Mesodermal cell (in vitro differentiated cells): Measurements from ENCODE around the gene CEBPA.

Experiments used
- H3K27ac ChIP-seq: 2 replicates; pipeline ENCODE4 v1.7.0; 2013; ENCODE audit warnings: mild to moderate bottlenecking, low read depth, low read length, moderate library complexity; ENCODE audit not compliant: severe bottlenecking
- H3K36me3 ChIP-seq: 2 replicates; pipeline ENCODE4 v1.7.1; 2013; ENCODE audit warnings: mild to moderate bottlenecking, low read length, moderate library complexity; ENCODE audit not compliant: control insufficient read depth, insufficient read depth
- H3K4me1 ChIP-seq: one replicate; pipeline ENCODE4 v1.7.1; 2013; ENCODE audit warnings: mild to moderate bottlenecking, low read length; ENCODE audit not compliant: insufficient read depth, control insufficient read depth, poor library complexity, severe bottlenecking
- H3K4me3 ChIP-seq: 2 replicates; pipeline ENCODE4 v1.7.0; 2013; ENCODE audit warnings: low read length, control low read depth, mild to moderate bottlenecking; ENCODE audit not compliant: insufficient read depth, poor library complexity, severe bottlenecking; ENCODE audit errors: extremely low read depth
- H3K9me3 ChIP-seq: 2 replicates; pipeline ENCODE4 v1.7.1; 2013; ENCODE audit warnings: mild to moderate bottlenecking, low read length, moderate library complexity; ENCODE audit not compliant: control insufficient read depth
- WGBS, 2 experiments: methylation state at CpG; one replicate each; pipeline ENCODE4 v1.1.5; 2013; ENCODE audit warnings: missing lambda C conversion rate in 2 of 2; ENCODE audit not compliant: insufficient coverage in 2 of 2; 5-methylcytosine and 5-hydroxymethylcytosine counted together

CEBPA gene

GRCh38 chr19:33343301-33343700 lies 41.0 kb upstream of the CEBPA start:
- 92 to 100% methylated on average over 2 of the region's 2 CpGs for WGBS, 2 experiments
- no peak overlapping the region for H3K27ac ChIP-seq
- no peaks in the 10 kb centered on the region for H3K36me3 ChIP-seq
- no peaks in the 10 kb centered on the region for H3K4me1 ChIP-seq
- H3K4me3 ChIP-seq: no peak overlapping the region
- H3K9me3 ChIP-seq: no peaks in the 10 kb centered on the region

GRCh38 chr19:33340991-33341390 lies 38.7 kb upstream of the CEBPA start:
- no peaks in the 10 kb centered on the region for H3K9me3 ChIP-seq

GRCh38 chr19:33339016-33339984 lies 37.0 kb upstream of the CEBPA start:
- Histone ChIP-seq H3K27ac (no peak overlapping the region), H3K4me3 (no peak overlapping the region), H3K9me3 (no peaks in the 10 kb centered on the region), H3K36me3 (no peaks in the 10 kb centered on the region), H3K4me1 (no peaks in the 10 kb centered on the region)
- 70 to 79% methylated on average over 5 to 6 of the region's 8 CpGs for WGBS, 2 experiments

More at GRCh38 chr19:33340991-33341390, 38.7 kb upstream of the CEBPA start:
- Histone ChIP-seq H3K4me1 (no peaks in the 10 kb centered on the region), H3K36me3 (no peaks in the 10 kb centered on the region), H3K4me3 (no peak overlapping the region), H3K27ac (no peak overlapping the region)
- WGBS, 2 experiments: 57 to 63% methylated on average over 1 to 2 of the region's 2 CpGs

GRCh38 chr19:33335446-33335845 lies 33.1 kb upstream of the CEBPA start:
- Histone ChIP-seq H3K9me3 (no peaks in the 10 kb centered on the region), H3K36me3 (no peaks in the 10 kb centered on the region), H3K4me3 (no peak overlapping the region), H3K27ac (no peak overlapping the region), H3K4me1 (no peaks in the 10 kb centered on the region)
- 89 to 97% methylated on average over 4 to 5 of the region's 5 CpGs for WGBS, 2 experiments

GRCh38 chr19:33334271-33334670 lies 31.9 kb upstream of the CEBPA start:
- Histone ChIP-seq H3K36me3 (no peaks in the 10 kb centered on the region), H3K4me3 (no peak overlapping the region), H3K27ac (no peak overlapping the region), H3K4me1 (no peaks in the 10 kb centered on the region), H3K9me3 (no peaks in the 10 kb centered on the region)
- WGBS, 2 experiments: 91 to 100% methylated on average over 1 to 3 of the region's 3 CpGs

- H3K36me3 ChIP-seq: no peaks in the 10 kb centered on the region
- H3K4me3 ChIP-seq: no peak overlapping the region
- no peaks in the 10 kb centered on the region for H3K9me3 ChIP-seq
- H3K4me1 ChIP-seq: no peaks in the 10 kb centered on the region
- no peak overlapping the region for H3K27ac ChIP-seq
- 90 to 100% methylated on average over 2 of the region's 3 CpGs for WGBS, 2 experiments
Measured at GRCh38 chr19:33333642-33334041, 31.3 kb upstream of the CEBPA start.

- WGBS, 2 experiments: 100% methylated on average over 1 of the region's 4 CpGs; no CpG with 5 or more reads in 1 of the 2 experiments
Measured at GRCh38 chr19:33333151-33333550, 30.8 kb upstream of the CEBPA start.

GRCh38 chr19:33332248-33332647 lies 29.9 kb upstream of the CEBPA start:
- Histone ChIP-seq H3K27ac (no peak overlapping the region), H3K4me3 (no peak overlapping the region), H3K9me3 (no peaks in the 10 kb centered on the region), H3K36me3 (no peaks in the 10 kb centered on the region), H3K4me1 (no peaks in the 10 kb centered on the region)
- 84 to 92% methylated on average over 4 to 5 of the region's 5 CpGs for WGBS, 2 experiments

More at GRCh38 chr19:33333151-33333550, 30.8 kb upstream of the CEBPA start:
- H3K36me3 ChIP-seq: no peaks in the 10 kb centered on the region
- no peaks in the 10 kb centered on the region for H3K4me1 ChIP-seq
- H3K27ac ChIP-seq: no peak overlapping the region
- no peak overlapping the region for H3K4me3 ChIP-seq
- H3K9me3 ChIP-seq: no peaks in the 10 kb centered on the region

- no peak overlapping the region for H3K4me3 ChIP-seq
- no peaks in the 10 kb centered on the region for H3K9me3 ChIP-seq
- WGBS, 2 experiments: 84 to 90% methylated on average over 3 of the region's 4 CpGs
- H3K36me3 ChIP-seq: no peaks in the 10 kb centered on the region
- no peak overlapping the region for H3K27ac ChIP-seq
- no peaks in the 10 kb centered on the region for H3K4me1 ChIP-seq
Measured at GRCh38 chr19:33329736-33330135, 27.4 kb upstream of the CEBPA start.

- Histone ChIP-seq H3K36me3 (no peaks in the 10 kb centered on the region), H3K4me1 (no peaks in the 10 kb centered on the region), H3K4me3 (no peak overlapping the region), H3K9me3 (no peaks in the 10 kb centered on the region), H3K27ac (no peak overlapping the region)
- WGBS, 2 experiments: 70 to 74% methylated on average over 5 to 8 of the region's 8 CpGs
Measured at GRCh38 chr19:33329060-33329459, 26.7 kb upstream of the CEBPA start.

- no peak overlapping the region for H3K4me3 ChIP-seq
- no peaks in the 10 kb centered on the region for H3K9me3 ChIP-seq
- 80 to 81% methylated on average over 3 to 5 of the region's 5 CpGs for WGBS, 2 experiments
- H3K36me3 ChIP-seq: no peaks in the 10 kb centered on the region
- no peak overlapping the region for H3K27ac ChIP-seq
- H3K4me1 ChIP-seq: no peaks in the 10 kb centered on the region
Measured at GRCh38 chr19:33325920-33326319, 23.6 kb upstream of the CEBPA start.
